ENCODE measurements around the gene TASOR2. TPM values are rescaled to one million over a fixed set of nuclear protein-coding genes. Genes with fewer than 3 reads are reported as not detected.

TASOR2 gene
- polyA plus RNA-seq, 1 donor (not counting 4 experiments of a cell fraction or from before 2014, with no cell fraction given) = 40.4 TPM

DNA sequence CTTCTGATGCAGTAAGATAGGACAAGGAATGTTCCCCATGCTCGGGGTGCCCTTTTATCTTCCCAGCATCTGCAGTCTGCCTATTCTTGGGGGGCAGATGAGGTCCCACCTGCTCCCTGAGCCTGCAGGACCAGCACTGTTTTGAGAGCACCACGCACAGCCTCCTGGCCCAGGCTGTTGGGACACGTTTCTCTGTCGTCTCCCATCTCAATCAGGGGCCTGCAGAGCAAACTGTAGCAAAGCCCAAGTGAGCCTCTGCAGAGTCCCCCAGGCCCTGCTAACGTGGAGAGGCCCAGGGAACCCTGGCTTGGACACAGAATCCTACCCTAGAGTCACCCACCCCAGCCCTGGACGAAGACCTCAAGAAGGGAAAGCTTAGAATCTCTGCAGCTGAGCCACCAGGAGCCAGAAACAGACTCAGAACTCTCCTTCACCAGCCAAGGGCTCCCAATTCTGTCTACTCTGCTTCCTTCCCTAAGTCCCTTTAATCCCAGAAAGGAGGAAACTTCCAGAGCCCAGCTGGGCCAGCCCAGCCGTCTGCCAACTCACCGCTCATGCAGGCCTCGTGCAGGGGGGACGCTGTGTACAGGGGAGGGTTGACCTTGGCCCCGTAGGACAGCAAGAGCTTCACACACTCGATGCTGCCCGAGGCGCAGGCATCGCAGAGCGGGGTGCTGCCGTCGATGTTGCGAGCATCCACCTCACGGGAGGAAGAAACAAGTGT lies 33.8 kb upstream of the TASOR2 start:
- Histone ChIP-seq H3K27me3 (ENCODE audit: control insufficient read depth, extremely low read depth, insufficient read depth, low read length) (no peaks in the 10 kb centered on the region), H3K4me1 (ENCODE audit: control insufficient read depth, extremely low read depth, insufficient read depth, low read length) (no peaks in the 10 kb centered on the region), H3K4me2 (ENCODE audit: control insufficient read depth, extremely low read depth, insufficient read depth, low read depth, low read length) (no peak overlapping the region), H3K9ac (ENCODE audit: control insufficient read depth, extremely low read depth, insufficient read depth, low read length) (no peak overlapping the region), H3K36me3 (ENCODE audit: control insufficient read depth in 2 of 2, extremely low read depth in 1 of 2, insufficient read depth in 2 of 2, low read length in 2 of 2) (no peaks in the 10 kb centered on the region), H4K20me1 (ENCODE audit: control insufficient read depth, extremely low read depth, insufficient read depth, low read length) (no peaks in the 10 kb centered on the region), H3K27ac (ENCODE audit: control insufficient read depth, insufficient read depth, low read length) (no peak overlapping the region), H3K4me3 (ENCODE audit: control insufficient read depth in 2 of 3, extremely low read depth in 1 of 3, insufficient read depth in 2 of 3, low read depth in 1 of 3, low read length in 3 of 3) (no peak overlapping the region), H3K9me3 (ENCODE audit: control insufficient read depth, low read depth, low read length) (no peaks in the 10 kb centered on the region), H3K79me2 (ENCODE audit: control insufficient read depth, insufficient read depth, low read length) (no peaks in the 10 kb centered on the region), H3K9me1 (ENCODE audit: control insufficient read depth, extremely low read depth, insufficient read depth, low read length) (no peaks in the 10 kb centered on the region), H2AFZ (ENCODE audit: control insufficient read depth, low read length) (no peak overlapping the region)
- TF ChIP-seq EZH2 (IDR thresholded peaks at IDR 0.05; ENCODE audit: low read length) = no peak
- TF ChIP-seq, protein P1, sequence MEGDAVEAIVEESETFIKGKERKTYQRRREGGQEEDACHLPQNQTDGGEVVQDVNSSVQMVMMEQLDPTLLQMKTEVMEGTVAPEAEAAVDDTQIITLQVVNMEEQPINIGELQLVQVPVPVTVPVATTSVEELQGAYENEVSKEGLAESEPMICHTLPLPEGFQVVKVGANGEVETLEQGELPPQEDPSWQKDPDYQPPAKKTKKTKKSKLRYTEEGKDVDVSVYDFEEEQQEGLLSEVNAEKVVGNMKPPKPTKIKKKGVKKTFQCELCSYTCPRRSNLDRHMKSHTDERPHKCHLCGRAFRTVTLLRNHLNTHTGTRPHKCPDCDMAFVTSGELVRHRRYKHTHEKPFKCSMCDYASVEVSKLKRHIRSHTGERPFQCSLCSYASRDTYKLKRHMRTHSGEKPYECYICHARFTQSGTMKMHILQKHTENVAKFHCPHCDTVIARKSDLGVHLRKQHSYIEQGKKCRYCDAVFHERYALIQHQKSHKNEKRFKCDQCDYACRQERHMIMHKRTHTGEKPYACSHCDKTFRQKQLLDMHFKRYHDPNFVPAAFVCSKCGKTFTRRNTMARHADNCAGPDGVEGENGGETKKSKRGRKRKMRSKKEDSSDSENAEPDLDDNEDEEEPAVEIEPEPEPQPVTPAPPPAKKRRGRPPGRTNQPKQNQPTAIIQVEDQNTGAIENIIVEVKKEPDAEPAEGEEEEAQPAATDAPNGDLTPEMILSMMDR (optimal IDR thresholded peaks at IDR 0.05 in 1 of 3, IDR thresholded peaks at IDR 0.05 in 1 of 3, conservative IDR thresholded peaks at IDR 0.05 in 1 of 3; ENCODE audit: extremely low read depth in 1 of 3, insufficient read depth in 2 of 3, low read length in 3 of 3) = no peak
- DNase-seq (ENCODE audit: low read depth, low spot score) (no peak), FAIRE-seq (no peak)
- dilution Hi-C loops (cut with MboI; ENCODE audit: extremely low pct_ligation_motif_present, low sequenced_read_pairs) = no loop called here

DNA sequence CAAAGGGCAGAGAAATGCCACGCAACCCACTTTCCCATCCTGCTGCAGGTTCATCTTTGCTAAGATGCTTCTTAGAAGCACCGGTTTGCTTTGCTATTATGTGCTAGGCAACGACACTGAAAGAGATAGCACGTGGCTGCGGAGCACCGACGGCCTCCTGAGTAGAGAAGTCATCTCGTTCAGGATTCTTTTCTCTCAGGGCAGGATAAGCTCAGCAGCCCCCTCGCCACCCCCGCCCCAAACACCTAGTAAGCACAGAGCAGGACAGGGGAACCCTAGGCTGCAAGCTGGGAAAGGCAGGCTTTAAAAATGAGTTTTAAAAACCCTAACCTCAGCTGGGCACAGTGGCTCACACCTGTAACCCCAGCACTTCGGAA lies 33.3 kb upstream of the TASOR2 start:
- Histone ChIP-seq H3K9me3 (ENCODE audit: control insufficient read depth, low read depth, low read length) (no peaks in the 10 kb centered on the region), H3K36me3 (ENCODE audit: control insufficient read depth in 2 of 2, extremely low read depth in 1 of 2, insufficient read depth in 2 of 2, low read length in 2 of 2) (no peaks in the 10 kb centered on the region), H3K79me2 (ENCODE audit: control insufficient read depth, insufficient read depth, low read length) (no peaks in the 10 kb centered on the region), H2AFZ (ENCODE audit: control insufficient read depth, low read length) (no peak overlapping the region), H4K20me1 (ENCODE audit: control insufficient read depth, extremely low read depth, insufficient read depth, low read length) (no peaks in the 10 kb centered on the region), H3K4me1 (ENCODE audit: control insufficient read depth, extremely low read depth, insufficient read depth, low read length) (no peaks in the 10 kb centered on the region), H3K27me3 (ENCODE audit: control insufficient read depth, extremely low read depth, insufficient read depth, low read length) (no peaks in the 10 kb centered on the region), H3K4me2 (ENCODE audit: control insufficient read depth, extremely low read depth, insufficient read depth, low read depth, low read length) (no peak overlapping the region), H3K27ac (ENCODE audit: control insufficient read depth, insufficient read depth, low read length) (no peak overlapping the region), H3K4me3 (ENCODE audit: control insufficient read depth in 2 of 3, extremely low read depth in 1 of 3, insufficient read depth in 2 of 3, low read depth in 1 of 3, low read length in 3 of 3) (no peak overlapping the region), H3K9ac (ENCODE audit: control insufficient read depth, extremely low read depth, insufficient read depth, low read length) (no peak overlapping the region), H3K9me1 (ENCODE audit: control insufficient read depth, extremely low read depth, insufficient read depth, low read length) (no peaks in the 10 kb centered on the region)
- TF ChIP-seq, protein P1 (optimal IDR thresholded peaks at IDR 0.05 in 1 of 3, IDR thresholded peaks at IDR 0.05 in 1 of 3, conservative IDR thresholded peaks at IDR 0.05 in 1 of 3; ENCODE audit: extremely low read depth in 1 of 3, insufficient read depth in 2 of 3, low read length in 3 of 3) = no peak
- no peak for TF ChIP-seq EZH2 (IDR thresholded peaks at IDR 0.05; ENCODE audit: low read length)
- dilution Hi-C loops (cut with MboI; ENCODE audit: extremely low pct_ligation_motif_present, low sequenced_read_pairs) = no loop called here
- DNase-seq (ENCODE audit: low read depth, low spot score) = no peak
- no peak for FAIRE-seq

Measured in keratinocyte (primary cell).